Measurements from ENCODE around the gene KRT9. TPM values are rescaled to one million over a fixed set of nuclear protein-coding genes. Genes with fewer than 3 reads are reported as not detected.

Gene KRT9
- total and polyA plus RNA-seq, 4 donors, result 0.11 TPM; not detected in 3

DNA sequence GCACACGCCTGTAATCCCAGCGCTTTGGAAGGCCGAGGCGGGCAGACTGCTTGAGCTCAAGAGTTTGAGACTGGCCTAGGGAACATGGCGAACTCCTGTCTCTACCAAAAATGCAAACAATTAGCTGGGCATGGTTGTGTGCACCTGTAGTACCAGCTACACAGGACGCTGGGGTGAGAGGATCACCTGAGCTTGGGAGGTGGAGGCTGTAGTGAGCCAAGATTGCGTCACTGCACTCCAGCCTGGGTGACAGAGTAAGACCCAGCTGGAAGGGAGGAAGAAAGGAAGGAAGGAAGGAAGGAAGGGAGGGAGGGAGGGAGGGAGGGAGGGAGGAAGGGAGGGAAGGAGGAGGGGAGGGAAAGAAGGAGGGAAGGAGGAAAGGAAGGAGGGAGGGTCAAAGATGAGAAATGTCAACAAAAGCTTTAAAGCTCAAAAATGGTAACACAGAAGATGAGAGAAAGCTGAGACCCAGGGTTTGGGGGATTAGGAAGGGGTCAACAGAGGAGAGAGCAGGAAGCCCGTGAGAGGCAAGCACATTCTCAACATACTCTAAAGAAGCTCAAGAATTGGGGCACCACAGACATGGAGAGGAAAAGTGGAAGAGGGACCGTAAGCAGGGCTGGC, 38.8 kb downstream of the KRT9 start:
- WGBS (ENCODE audit: insufficient coverage), result 96% methylated on average over 6 of the region's 9 CpGs
- Histone ChIP-seq H3K27me3 (ENCODE audit: control insufficient read depth, insufficient read depth, low read length) (peaks cover 21% of the 10 kb centered on the region), H3K4me3 (ENCODE audit: low read depth, low read length) (no peak overlapping the region), H3K9me3 (ENCODE audit: control insufficient read depth, insufficient read depth, low read length) (no peaks in the 10 kb centered on the region), H3K27ac (ENCODE audit: low read depth, low read length) (no peak overlapping the region), H3K36me3 (ENCODE audit: control insufficient read depth, insufficient read depth, low read length) (no peaks in the 10 kb centered on the region), H3K4me1 (ENCODE audit: control insufficient read depth, insufficient read depth, low read length) (peaks cover 4% of the 10 kb centered on the region)
- no peak for DNase-seq (ENCODE audit: low read depth in 4 of 6, low spot score in 6 of 6)

GRCh38 chr17:41531993-41532392, 39.9 kb downstream of the KRT9 start:
- peaks cover 32% of the 10 kb centered on the region for H3K27me3 ChIP-seq (ENCODE audit: control insufficient read depth, insufficient read depth, low read length)
- no peak overlapping the region for H3K4me3 ChIP-seq (ENCODE audit: low read depth, low read length)
- DNase-seq (ENCODE audit: low read depth in 4 of 6, low spot score in 6 of 6), result no peak
- H3K36me3 ChIP-seq (ENCODE audit: control insufficient read depth, insufficient read depth, low read length), result no peaks in the 10 kb centered on the region
- H3K9me3 ChIP-seq (ENCODE audit: control insufficient read depth, insufficient read depth, low read length), result no peaks in the 10 kb centered on the region
- H3K4me1 ChIP-seq (ENCODE audit: control insufficient read depth, insufficient read depth, low read length), result peaks cover 14% of the 10 kb centered on the region
- WGBS (ENCODE audit: insufficient coverage), result 100% methylated on average over 1 of the region's 1 CpG
- no peak overlapping the region for H3K27ac ChIP-seq (ENCODE audit: low read depth, low read length)

- peaks cover 41% of the 10 kb centered on the region for H3K27me3 ChIP-seq (ENCODE audit: control insufficient read depth, insufficient read depth, low read length)
- peaks cover 14% of the 10 kb centered on the region for H3K4me1 ChIP-seq (ENCODE audit: control insufficient read depth, insufficient read depth, low read length)
- H3K36me3 ChIP-seq (ENCODE audit: control insufficient read depth, insufficient read depth, low read length), result no peaks in the 10 kb centered on the region
- DNase-seq (ENCODE audit: low read depth in 4 of 6, low spot score in 6 of 6), result no peak
- H3K27ac ChIP-seq (ENCODE audit: low read depth, low read length), result no peak overlapping the region
- no peaks in the 10 kb centered on the region for H3K9me3 ChIP-seq (ENCODE audit: control insufficient read depth, insufficient read depth, low read length)
- WGBS (ENCODE audit: insufficient coverage), result 88% methylated on average over 4 of the region's 8 CpGs
- H3K4me3 ChIP-seq (ENCODE audit: low read depth, low read length), result no peak overlapping the region
Measured at GRCh38 chr17:41530062-41531048, 41.5 kb downstream of the KRT9 start.

GRCh38 chr17:41529491-41529915, 42.4 kb downstream of the KRT9 start:
- Histone ChIP-seq H3K4me3 (ENCODE audit: low read depth, low read length) (no peak overlapping the region), H3K27me3 (ENCODE audit: control insufficient read depth, insufficient read depth, low read length) (peaks cover 41% of the 10 kb centered on the region), H3K27ac (ENCODE audit: low read depth, low read length) (no peak overlapping the region), H3K36me3 (ENCODE audit: control insufficient read depth, insufficient read depth, low read length) (no peaks in the 10 kb centered on the region), H3K9me3 (ENCODE audit: control insufficient read depth, insufficient read depth, low read length) (no peaks in the 10 kb centered on the region), H3K4me1 (ENCODE audit: control insufficient read depth, insufficient read depth, low read length) (peaks cover 14% of the 10 kb centered on the region)
- DNase-seq (ENCODE audit: low read depth in 4 of 6, low spot score in 6 of 6), result no peak
- 50% methylated on average over 4 of the region's 5 CpGs for WGBS (ENCODE audit: insufficient coverage)

GRCh38 chr17:41528959-41529353, 42.9 kb downstream of the KRT9 start:
- H3K27me3 ChIP-seq (ENCODE audit: control insufficient read depth, insufficient read depth, low read length), result peaks cover 41% of the 10 kb centered on the region
- no peak overlapping the region for H3K27ac ChIP-seq (ENCODE audit: low read depth, low read length)
- WGBS (ENCODE audit: insufficient coverage), result 49% methylated on average over 10 of the region's 10 CpGs
- H3K4me3 ChIP-seq (ENCODE audit: low read depth, low read length), result no peak overlapping the region
- DNase-seq (ENCODE audit: low read depth in 4 of 6, low spot score in 6 of 6), result no peak
- no peaks in the 10 kb centered on the region for H3K36me3 ChIP-seq (ENCODE audit: control insufficient read depth, insufficient read depth, low read length)
- H3K4me1 ChIP-seq (ENCODE audit: control insufficient read depth, insufficient read depth, low read length), result peaks cover 16% of the 10 kb centered on the region
- H3K9me3 ChIP-seq (ENCODE audit: control insufficient read depth, insufficient read depth, low read length), result no peaks in the 10 kb centered on the region

DNA sequence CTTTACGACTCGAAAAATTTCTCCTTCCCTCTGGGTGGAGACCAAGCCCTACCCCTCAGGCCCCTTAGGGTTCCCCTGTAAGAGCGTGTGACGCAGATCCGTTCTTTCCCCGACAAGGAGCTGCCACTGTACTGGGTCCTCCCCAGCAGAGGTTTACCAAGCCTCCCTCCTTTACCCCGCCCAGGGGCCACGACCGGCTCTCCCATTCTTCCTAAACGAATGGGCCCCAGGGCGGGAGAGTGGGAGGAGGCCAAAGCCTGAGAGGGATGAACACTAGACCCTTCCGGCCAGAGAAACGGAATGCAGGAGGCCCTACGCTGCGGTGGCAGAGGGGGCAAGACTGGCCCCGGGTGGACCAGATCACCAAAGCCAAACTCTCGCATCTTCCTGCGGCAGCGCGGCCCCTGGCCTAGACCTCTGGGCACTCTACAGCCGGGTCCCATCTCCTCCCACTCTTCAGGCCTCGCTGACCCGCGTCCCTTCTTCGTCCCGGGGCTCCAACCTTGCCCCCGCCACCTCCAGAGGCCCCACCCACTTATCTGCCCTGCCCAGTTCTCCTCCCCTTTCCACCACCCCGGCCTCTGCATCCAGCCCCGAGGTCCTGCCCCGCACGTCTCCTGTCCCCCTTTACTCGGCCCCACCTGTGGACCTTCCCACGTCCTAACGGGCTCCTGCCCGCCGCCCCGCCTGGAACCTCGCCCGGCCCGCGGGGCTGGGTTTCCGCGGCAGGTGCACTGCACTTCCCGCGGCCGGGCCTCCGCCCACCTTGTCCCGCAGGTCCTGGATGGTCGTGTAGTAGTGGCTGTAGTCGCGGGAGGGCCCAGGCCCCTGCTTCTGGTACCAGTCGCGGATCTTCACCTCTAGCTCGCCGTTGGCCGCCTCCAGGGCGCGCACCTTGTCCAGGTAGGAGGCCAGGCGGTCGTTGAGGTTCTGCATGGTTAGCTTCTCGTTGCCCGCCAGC, 44.5 kb downstream of the KRT9 start:
- no peak for DNase-seq (ENCODE audit: low read depth in 4 of 6, low spot score in 6 of 6)
- Histone ChIP-seq H3K27ac (ENCODE audit: low read depth, low read length) (no peak overlapping the region), H3K27me3 (ENCODE audit: control insufficient read depth, insufficient read depth, low read length) (peaks cover 41% of the 10 kb centered on the region), H3K4me1 (ENCODE audit: control insufficient read depth, insufficient read depth, low read length) (peaks cover 20% of the 10 kb centered on the region), H3K9me3 (ENCODE audit: control insufficient read depth, insufficient read depth, low read length) (no peaks in the 10 kb centered on the region), H3K4me3 (ENCODE audit: low read depth, low read length) (peak overlapping the region; percentile 40), H3K36me3 (ENCODE audit: control insufficient read depth, insufficient read depth, low read length) (no peaks in the 10 kb centered on the region)
- WGBS (ENCODE audit: insufficient coverage), result 11% methylated on average over 62 of the region's 62 CpGs

DNA sequence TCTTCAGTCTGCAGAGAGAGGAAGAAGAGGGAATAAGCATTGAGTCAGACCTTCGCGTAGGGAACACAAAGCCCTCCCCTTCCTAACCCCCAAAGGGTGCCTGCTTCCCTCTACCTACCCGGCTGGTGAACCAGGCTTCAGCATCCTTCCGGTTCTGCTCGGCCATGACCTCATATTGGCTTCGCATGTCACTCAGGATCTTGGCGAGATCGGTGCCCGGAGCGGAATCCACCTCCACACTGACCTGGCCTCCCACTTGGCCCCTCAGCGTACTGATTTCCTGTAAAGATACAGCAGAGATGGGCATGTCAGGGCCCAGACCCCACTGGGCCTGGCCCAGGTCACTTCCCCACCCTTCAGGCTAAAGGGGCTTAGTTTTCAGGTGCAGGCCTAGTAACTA, 47.6 kb downstream of the KRT9 start:
- no peaks in the 10 kb centered on the region for H3K9me3 ChIP-seq (ENCODE audit: control insufficient read depth, insufficient read depth, low read length)
- peaks cover 31% of the 10 kb centered on the region for H3K27me3 ChIP-seq (ENCODE audit: control insufficient read depth, insufficient read depth, low read length)
- no peak for DNase-seq (ENCODE audit: low read depth in 4 of 6, low spot score in 6 of 6)
- peaks cover 29% of the 10 kb centered on the region for H3K4me1 ChIP-seq (ENCODE audit: control insufficient read depth, insufficient read depth, low read length)
- 92% methylated on average over 10 of the region's 11 CpGs for WGBS (ENCODE audit: insufficient coverage)
- no peaks in the 10 kb centered on the region for H3K36me3 ChIP-seq (ENCODE audit: control insufficient read depth, insufficient read depth, low read length)
- H3K4me3 ChIP-seq (ENCODE audit: low read depth, low read length), result no peak overlapping the region
- no peak overlapping the region for H3K27ac ChIP-seq (ENCODE audit: low read depth, low read length)

- 59% methylated on average over 19 of the region's 19 CpGs for WGBS (ENCODE audit: insufficient coverage)
- no peak overlapping the region for H3K4me3 ChIP-seq (ENCODE audit: low read depth, low read length)
Measured at GRCh38 chr17:41523787-41524186, 48.1 kb downstream of the KRT9 start.

GRCh38 chr17:41523225-41523593, 48.6 kb downstream of the KRT9 start:
- DNase-seq (ENCODE audit: low read depth in 4 of 6, low spot score in 6 of 6), result no peak
- Histone ChIP-seq H3K27me3 (ENCODE audit: control insufficient read depth, insufficient read depth, low read length) (peaks cover 21% of the 10 kb centered on the region), H3K4me1 (ENCODE audit: control insufficient read depth, insufficient read depth, low read length) (peaks cover 28% of the 10 kb centered on the region), H3K36me3 (ENCODE audit: control insufficient read depth, insufficient read depth, low read length) (no peaks in the 10 kb centered on the region), H3K27ac (ENCODE audit: low read depth, low read length) (no peak overlapping the region), H3K9me3 (ENCODE audit: control insufficient read depth, insufficient read depth, low read length) (no peaks in the 10 kb centered on the region), H3K4me3 (ENCODE audit: low read depth, low read length) (no peak overlapping the region)
- no CpG with 5 or more reads among the region's 4 CpGs for WGBS (ENCODE audit: insufficient coverage)

More at GRCh38 chr17:41523787-41524186, 48.1 kb downstream of the KRT9 start:
- Histone ChIP-seq H3K9me3 (ENCODE audit: control insufficient read depth, insufficient read depth, low read length) (no peaks in the 10 kb centered on the region), H3K27ac (ENCODE audit: low read depth, low read length) (no peak overlapping the region), H3K4me1 (ENCODE audit: control insufficient read depth, insufficient read depth, low read length) (peaks cover 31% of the 10 kb centered on the region), H3K27me3 (ENCODE audit: control insufficient read depth, insufficient read depth, low read length) (peaks cover 26% of the 10 kb centered on the region), H3K36me3 (ENCODE audit: control insufficient read depth, insufficient read depth, low read length) (no peaks in the 10 kb centered on the region)
- DNase-seq (ENCODE audit: low read depth in 4 of 6, low spot score in 6 of 6), result peak in 3 of 6 donors; percentile 17 to 69 (median 61)

All from spinal cord (tissue), 10 donors.